VCaP (cell line): Measurements from ENCODE around the gene CRYBA2.

Source experiments
- H3K27ac ChIP-seq: fragments of 450-650 bp; 2 replicates; pipeline ENCODE4 v1.5.1; 2017
- CTCF ChIP-seq: fragments of 450-650 bp; conservative IDR thresholded peaks from 2 replicates; pipeline ENCODE4 v1.5.1; 2017; ENCODE audit warnings: mild to moderate bottlenecking, moderate library complexity

Gene CRYBA2

GRCh38 chr2:219002395-219003266 is 9.4 kb upstream of the CRYBA2 start:
- H3K27ac ChIP-seq = peak overlapping the region; percentile 97
- peak; percentile 82 for TF ChIP-seq CTCF

GRCh38 chr2:219001577-219002394 is 8.6 kb upstream of the CRYBA2 start:
- H3K27ac ChIP-seq = peak overlapping the region; percentile 97
- TF ChIP-seq CTCF = no peak

GRCh38 chr2:219001100-219001576 is 7.9 kb upstream of the CRYBA2 start:
- no peak for TF ChIP-seq CTCF
- H3K27ac ChIP-seq = peak overlapping the region; percentile 97

GRCh38 chr2:219000569-219000960 is 7.3 kb upstream of the CRYBA2 start:
- peak overlapping the region; percentile 97 for H3K27ac ChIP-seq
- no peak for TF ChIP-seq CTCF

GRCh38 chr2:218999881-219000568 is 6.8 kb upstream of the CRYBA2 start:
- TF ChIP-seq CTCF = no peak
- H3K27ac ChIP-seq = peak overlapping the region; percentile 97

GRCh38 chr2:218999021-218999880 is 6.0 kb upstream of the CRYBA2 start:
- no peak for TF ChIP-seq CTCF
- peak overlapping the region; percentile 97; the same call in 1 of the 2 replicates for H3K27ac ChIP-seq
